Glomerular visceral epithelial cell (primary cell): ENCODE results near the gene KIF3A.
A peak's percentile ranks its signal among the peaks of the same experiment; 100 is the strongest.

Source experiments
- DNase-seq: peaks from one replicate; pipeline ENCODE4 v3.0.0-alpha.2; 2016; ENCODE audit errors: extremely low spot score

The KIF3A gene

DNA sequence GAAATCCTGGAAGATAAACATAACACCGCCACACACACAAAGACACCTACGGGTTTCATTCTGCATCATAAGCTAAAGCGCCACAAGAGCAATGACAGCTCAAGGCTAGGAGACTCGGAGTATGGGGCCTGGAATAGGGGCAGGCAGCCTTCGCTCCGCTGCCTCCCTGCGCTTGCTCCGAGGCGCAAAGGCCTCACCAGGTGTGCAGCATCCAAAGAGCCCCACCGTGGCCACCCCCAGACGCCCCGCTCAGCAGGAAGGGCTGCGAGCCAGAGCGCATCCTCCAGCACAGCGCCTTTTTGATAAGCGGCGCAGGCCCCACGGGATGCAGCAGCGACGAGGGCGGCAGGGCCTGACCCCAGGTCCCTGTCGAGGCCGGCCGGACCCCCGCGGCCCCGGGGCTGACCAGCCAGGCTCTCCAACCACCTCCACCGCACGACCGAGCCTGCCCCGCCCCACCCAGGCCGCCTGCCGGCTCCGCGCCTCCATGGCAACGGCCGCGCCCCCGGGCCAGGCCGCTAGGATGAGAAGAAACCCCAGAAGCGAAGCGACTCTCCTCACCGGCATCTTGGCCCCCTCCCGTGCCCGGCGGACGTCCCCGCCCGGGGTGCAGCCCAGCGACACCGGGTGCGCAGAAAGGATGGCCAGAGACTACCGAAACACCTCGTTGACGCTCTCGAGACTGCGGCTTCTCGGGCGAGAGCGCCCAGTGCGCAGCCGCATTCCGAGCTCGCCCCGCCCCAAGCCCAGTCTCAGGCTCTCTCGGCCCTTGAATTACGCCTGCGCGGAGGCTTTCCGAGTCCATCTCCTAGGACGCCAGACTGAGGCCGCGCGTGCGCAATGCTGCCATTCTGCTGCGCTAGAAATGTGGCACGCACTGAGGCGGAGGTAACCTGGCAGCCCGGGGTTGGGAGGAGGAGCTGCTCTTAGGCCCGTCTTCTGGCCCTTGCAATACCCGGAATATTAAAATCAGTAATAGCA, at the start of gene KIF3A:
Gene KIF3A (minus strand): TSS at position 694 of the 981 bp plus-strand sequence. CDS start 127 bp downstream, at position 567.
- peak; percentile 99 for DNase-seq

GRCh38 chr5:132787076-132787475, 49.7 kb upstream of the KIF3A start:
- DNase-seq: peak; percentile 26

DNA sequence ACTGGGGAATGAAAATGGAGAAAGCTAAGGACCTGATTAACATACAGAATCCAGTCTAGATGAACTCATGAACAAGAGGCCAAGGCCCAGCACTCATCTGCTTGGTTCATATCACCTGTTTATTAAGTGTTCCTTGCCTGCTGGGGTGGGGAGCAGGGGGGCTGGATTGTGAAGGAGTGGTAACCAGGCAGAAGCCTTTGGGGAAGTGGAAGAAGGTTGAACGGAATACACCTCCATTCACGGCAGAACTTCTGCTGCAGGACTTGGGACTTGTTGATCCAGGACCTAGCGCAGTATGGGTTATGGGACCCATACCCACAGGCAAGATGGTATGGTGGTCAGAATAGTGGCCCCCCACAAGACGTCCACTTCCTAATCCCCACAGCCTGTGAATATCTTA, 48.5 kb upstream of the KIF3A start:
- no peak for DNase-seq

- no peak for DNase-seq
These were observed 48.0 kb upstream of the KIF3A start for GRCh38 chr5:132785365-132785764.

GRCh38 chr5:132782101-132782500, 44.8 kb upstream of the KIF3A start:
- peak; percentile 37 for DNase-seq

DNA sequence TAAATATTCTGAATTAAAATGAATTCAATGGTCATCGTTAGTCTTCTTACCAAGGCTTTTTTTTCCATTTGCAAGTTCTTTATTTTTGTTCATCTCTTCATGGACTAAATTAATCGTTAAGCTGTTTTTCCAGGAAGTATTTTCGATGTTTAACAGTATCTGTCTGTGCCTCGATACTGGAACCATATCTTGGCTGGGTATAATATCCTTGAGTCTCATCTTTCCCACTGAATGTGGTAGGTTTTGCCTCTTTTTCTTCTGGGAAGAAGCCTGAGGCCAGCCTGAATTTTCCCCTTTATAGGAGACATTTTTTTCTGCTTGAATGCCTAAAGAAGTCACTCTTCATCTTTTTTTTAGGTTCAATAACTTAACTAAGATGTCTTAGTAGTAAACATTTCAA, 43.7 kb upstream of the KIF3A start:
- DNase-seq: no peak

GRCh38 chr5:132780577-132780976, 43.2 kb upstream of the KIF3A start:
- DNase-seq: no peak

DNA sequence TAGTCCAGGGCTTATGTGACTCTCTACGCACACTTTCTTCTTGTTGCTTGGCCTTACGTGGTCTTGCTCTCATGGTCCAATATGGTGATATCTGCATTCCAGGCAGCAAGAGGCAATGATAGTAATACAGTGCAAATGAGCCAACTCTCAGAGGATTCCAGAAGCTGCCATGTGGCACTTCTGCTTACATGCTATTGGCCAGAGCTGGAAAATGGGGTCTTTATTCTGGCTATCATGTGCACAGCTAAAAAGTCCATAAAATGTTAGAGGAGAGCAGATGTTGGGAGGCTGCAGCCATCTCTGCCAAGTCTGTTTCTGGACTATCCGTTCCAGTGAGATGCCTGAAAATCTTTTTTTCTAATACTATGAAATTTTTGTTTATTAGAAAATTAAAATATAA, 42.6 kb upstream of the KIF3A start:
- DNase-seq: no peak

DNA sequence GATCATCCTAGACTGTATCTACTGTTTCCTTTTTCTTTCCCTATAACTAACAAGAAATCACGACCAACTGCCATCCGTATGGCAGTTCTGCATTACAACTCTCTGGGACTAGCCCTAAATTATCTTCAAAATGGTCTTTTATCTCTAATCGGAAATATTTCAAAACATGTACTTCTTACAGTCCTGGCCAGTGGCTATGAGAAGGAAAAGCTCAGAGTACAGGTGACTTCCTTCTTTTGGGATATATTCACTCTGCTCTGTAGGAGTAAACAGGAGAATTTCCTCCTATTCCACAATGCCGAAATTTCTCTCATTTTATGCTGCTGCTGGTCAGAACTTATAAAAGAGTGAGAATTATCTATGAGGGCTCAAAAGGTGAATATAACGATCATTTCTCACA, 41.5 kb upstream of the KIF3A start:
- DNase-seq: no peak

DNA sequence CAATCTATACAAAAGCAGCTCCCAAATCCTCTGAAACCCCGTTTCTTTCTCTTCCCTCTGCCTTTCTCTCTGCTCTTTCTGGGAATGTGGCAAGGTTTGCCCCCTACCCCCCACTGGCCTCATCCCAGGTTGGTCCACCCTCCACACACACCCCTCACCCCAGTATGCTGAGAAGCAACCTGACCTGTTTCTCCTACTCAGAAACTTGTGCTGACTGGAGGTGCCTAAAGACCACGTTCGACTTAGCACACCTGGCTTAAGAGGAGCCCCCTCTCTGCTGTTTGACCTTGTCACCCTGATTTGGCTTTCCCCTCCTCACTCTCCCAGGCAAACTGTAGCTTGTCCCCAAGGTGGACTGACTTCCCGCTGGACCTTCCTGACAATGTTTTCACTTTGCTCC, 40.8 kb upstream of the KIF3A start:
- no peak for DNase-seq

DNA sequence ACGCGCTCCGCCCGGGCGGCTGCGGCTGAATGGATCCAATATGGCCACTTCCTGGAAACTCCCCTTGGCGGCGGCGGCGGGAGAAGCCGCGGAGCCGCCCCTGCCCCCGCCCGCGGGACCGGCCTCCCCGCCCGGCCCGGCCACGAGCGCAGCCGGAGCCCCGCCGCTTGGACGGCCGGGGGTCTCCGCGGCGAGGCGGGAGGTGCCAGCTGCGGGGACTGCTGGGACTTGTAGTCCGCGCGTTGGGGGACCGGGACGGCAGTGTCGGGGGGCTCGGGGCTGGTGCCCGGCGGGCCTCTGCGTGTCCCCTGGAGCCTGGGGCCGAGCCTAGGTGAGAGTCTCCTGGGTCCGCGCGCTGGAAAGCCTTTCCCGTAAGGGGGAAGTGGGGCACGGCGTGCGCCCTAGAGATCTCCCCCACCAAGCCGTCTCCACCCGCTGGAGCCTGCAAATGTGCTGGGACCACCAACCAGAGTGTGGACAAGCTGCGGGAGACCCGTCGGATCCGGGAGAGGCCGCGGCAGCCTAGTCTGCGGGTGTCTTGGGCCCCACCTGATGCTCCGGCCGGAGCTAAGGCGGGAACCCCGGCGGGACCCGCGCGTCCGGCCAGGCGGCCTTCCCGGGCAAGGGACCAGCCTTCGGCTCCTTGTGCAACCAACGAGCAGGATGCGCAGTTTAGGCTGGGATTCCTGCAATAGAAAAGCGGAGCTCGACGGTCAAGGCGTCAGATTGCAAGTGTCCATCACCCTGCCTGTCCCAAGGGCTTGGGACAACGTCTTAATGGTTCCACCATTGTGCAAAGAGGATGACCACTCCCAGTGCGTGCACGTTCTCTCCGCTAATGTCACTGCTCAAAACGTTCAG, 40.1 kb upstream of the KIF3A start, which contains the start of gene SEPTIN8:
Gene SEPTIN8 (minus strand): TSS at position 31 of the 861 bp plus-strand sequence. CDS start 102 bp downstream, outside the sequence.
- DNase-seq: peak; percentile 56

GRCh38 chr5:132776938-132777208, 39.5 kb upstream of the KIF3A start:
- no peak for DNase-seq

GRCh38 chr5:132776131-132776937, 39.0 kb upstream of the KIF3A start:
- peak; percentile 79 for DNase-seq

GRCh38 chr5:132775476-132775961, 38.2 kb upstream of the KIF3A start:
- peak; percentile 95 for DNase-seq

GRCh38 chr5:132774896-132775295, 37.5 kb upstream of the KIF3A start:
- no peak for DNase-seq

DNA sequence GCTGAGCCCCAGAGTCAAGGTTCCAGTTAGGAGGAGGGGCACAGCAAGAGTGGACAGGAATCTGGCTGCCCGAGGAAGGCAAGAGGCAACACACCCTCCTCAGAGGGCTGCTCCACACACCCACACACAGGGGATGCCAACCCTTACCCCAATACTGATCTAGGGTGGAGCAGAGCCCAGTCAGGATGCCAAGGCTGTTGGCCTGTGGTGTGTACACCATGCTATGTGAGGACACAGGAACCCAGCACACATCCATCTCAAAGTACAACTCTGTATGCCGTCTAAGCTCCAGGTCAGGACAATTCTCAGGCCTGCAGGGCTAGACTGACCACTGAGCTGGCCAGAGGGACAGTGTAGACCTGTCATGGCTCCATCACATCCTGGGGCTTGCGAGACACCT, 37.1 kb upstream of the KIF3A start:
- no peak for DNase-seq

DNA sequence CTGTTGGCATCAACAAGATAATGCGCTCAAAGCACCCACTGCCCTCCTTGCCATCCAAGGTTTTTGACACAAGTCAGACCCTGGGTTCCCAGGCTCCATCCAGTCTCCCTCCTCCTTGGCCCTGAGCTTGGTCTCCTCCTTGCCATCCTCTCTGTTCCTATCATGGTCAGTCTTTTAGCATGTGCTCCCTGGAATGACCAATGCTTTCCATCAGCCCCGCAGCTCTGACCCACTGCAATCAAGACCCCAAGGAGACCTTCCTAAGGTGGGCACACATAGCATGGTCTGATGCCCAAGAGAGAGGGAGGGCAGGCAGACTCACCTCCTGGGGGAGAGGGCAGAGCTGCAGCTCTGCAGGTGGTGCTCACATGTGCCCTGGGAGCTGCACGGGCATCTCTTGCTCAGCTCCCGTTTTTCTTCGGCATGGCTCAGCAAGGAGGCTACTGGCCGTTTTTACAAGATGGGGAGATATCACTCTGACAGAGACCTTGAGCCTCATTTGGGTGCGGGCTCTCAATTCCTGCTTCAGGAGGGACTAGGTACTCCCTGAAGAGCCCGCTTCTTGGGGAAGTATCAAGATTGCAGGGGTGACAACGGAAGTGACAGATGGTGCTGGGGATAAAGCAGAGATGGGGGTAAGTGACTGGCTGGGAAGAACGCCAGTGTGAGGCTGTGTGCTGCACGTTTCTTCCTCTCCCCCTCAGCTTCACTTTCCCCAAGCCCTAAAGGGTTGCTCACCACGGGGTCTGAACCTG, 36.4 kb upstream of the KIF3A start:
- DNase-seq: no peak

DNA sequence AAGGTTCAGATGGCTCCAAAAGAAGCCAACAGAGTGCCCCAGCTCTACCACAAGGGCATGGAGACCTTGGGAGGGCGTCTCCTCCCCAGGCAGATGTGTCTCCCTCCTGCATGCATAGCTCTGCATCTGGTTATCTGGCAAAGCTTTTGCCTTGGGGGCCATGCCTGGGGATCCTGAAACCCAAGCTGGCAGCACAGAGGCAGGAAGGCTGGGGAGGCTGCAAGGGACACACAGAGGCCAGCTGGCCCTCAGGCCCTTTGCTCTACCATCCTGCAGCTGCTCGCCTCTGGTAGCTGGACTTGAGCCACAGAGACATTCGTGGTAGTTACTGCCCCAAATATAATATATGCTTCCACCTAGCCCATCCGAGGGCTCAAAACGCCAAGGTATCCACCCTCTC, 35.8 kb upstream of the KIF3A start:
- no peak for DNase-seq

GRCh38 chr5:132772291-132773070, 35.1 kb upstream of the KIF3A start:
- DNase-seq: no peak

DNA sequence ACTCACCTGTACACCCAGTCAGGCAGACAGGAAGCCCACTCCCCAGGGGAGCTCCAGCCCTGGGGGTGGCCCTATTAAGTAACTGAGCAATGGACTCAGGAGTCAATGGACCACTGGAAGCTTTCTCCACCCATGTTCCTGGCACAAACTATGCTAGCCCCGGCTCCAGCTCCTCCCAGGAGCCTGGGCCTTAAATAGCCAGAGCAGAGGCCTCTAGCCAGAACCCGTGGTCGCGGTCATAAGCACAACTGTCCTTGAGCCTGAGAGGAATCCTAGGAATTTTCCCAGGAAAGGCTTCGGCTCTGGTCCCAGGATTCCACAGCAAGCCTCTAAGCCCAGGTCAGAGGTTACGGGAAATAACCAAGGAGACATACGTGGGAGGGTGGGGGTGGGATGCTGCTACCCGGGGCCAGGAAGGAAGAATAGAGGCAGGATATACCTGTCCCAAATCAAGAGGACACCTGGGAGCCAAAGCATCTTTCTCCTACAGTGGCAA, 34.2 kb upstream of the KIF3A start:
- DNase-seq: peak; percentile 75
